Pancreas (tissue), 10 donors: ENCODE measurements around the gene MSH4. TPM values are rescaled to one million over a fixed set of nuclear protein-coding genes. Genes with fewer than 3 reads are reported as not detected.
"Not testable (repeated sequence)": the region's sequence is repeated elsewhere in the genome, so short reads cannot be mapped to it uniquely, and the experiment has no call there.

Source experiments
- ATAC-seq, 4 donors: fragments of 200-7000 bp; cut with Tn5 transposase; one replicate each; pipeline versions ENCODE4 v1.8.0 to v1.9.1; 2020; ENCODE audit warnings: mild to moderate bottlenecking in 4 of 4, moderate library complexity in 4 of 4
- DNase-seq, 6 donors: peaks; one replicate each; pipeline ENCODE4 v3.0.0-alpha.2; 2020
- FAIRE-seq: peaks from 2 replicates; lab custom pipeline; 2012; peaks lifted over from hg19 to GRCh38; lab: Jason Lieb, UNC
- H3K27ac ChIP-seq, 4 donors: fragments of 200-600 bp; sonication (generic); 1 replicate in 3 of 4; 2 replicates in 1 of 4; pipeline versions ENCODE4 v1.5.0 to v1.8.0; 2020
- H3K27me3 ChIP-seq, 4 donors: fragments of 200-600 bp; one replicate each; pipeline ENCODE4 v1.8.0; 2021
- H3K36me3 ChIP-seq, 3 donors: fragments of 200-600 bp; sonication (generic) in 1 of 3; one replicate each; pipeline versions ENCODE4 v1.5.0 to v1.8.0; 2020 to 2021
- H3K4me1 ChIP-seq, 3 donors: fragments of 200-600 bp; one replicate each; pipeline ENCODE4 v1.8.0; 2021
- H3K4me3 ChIP-seq, 4 donors: fragments of 200-600 bp; sonication (generic) in 2 of 4; one replicate each; pipeline versions ENCODE4 v1.5.0 to v1.8.0; 2020 to 2021
- H3K9me3 ChIP-seq, 4 donors: fragments of 200-600 bp; one replicate each; pipeline ENCODE4 v1.8.0; 2021
- WGBS, 2 donors: extraction: QIAGEN DNeasy Blood & Tissue Kit; methylation state at CpG; one replicate each; pipeline ENCODE4 v1.1.7; 2013; 5-methylcytosine and 5-hydroxymethylcytosine counted together
- intact Hi-C, 3 donors: fragments of 100-400 bp; cut with DNase I; formaldehyde crosslinking; loops; one replicate each; pipeline versions ENCODE4 v1.11.1 to v1.14.2; 2022
- polyA plus RNA-seq, 2 donors: library from polyadenylated mRNA; stranded (reverse); fragments of 200-250 nt; gene quantifications; one replicate each; pipeline ENCODE4 v1.2.3, GENCODE V29; 2013
- total RNA-seq, 6 donors: library from RNA; stranded (reverse); fragmentation: NEBNext Ultra II Directional in 4 of 6; extraction: Animal tissue kit (Norgen Biotek cat#: 25700) in 4 of 6; gene quantifications; one replicate each; pipeline versions ENCODE4 v1.2.1 to v1.2.4, GENCODE V29; 2021 to 2023
- TF ChIP-seq, protein P1 (sequence below), 4 donors: fragments of 200-600 bp; sonication (generic) in 3 of 4; IDR thresholded peaks; one replicate each; pipeline versions ENCODE4 v1.5.0 to v1.8.0; 2021; ENCODE audit warnings: antibody characterized with exemption in 4 of 4
- donor health status: healthy with polysubstance abuse.
- donor health status: DM: no; HTN: no; CAD: no; lungs with moderate emphysema.
- donor health status: DM: no; HTN: no; CAD: no.
- donor health status: control.
- donor health status: control.
- donor health status: Bipolar disorder and iron deficiency.
- donor health status: DM: yes; HTN: yes; CAD: no.
- donor health status: DM: no; HTN: no; CAD: no.
- donor health status: DM: no; HTN: no; CAD: no.
- donor health status: DM: yes; HTN: yes; CAD: no.

Gene MSH4
- total and polyA plus RNA-seq, 8 donors = 0.09 to 0.19 (median 0.13) TPM

DNA sequence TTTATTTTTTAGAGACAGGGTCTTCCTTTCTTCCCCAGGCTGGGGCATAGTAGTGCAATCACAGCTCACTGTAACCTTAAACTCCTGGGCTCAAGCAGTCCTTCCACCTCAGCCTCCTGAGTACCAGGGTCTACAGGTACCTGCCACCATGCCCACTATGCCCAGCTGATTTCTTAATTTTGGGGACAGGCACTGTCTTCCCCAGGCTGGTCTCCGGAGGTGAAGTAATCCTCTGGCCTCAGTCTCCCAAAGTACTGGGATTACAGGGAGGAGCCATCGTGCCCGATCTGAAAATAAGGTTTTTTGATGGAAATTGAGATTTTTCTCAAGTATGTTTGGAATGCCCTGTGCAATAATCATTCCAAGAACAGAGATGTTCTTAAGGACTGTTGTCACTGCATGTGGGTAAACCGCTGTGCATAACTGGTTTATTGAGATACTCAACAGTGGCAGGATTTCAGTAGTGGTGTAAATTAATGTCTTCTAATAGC, 934 bp upstream of the MSH4 start:
- WGBS, 2 donors = 97 to 98% methylated on average over 4 of the region's 4 CpGs
- no peak for DNase-seq
- FAIRE-seq = no peak
- Histone ChIP-seq H3K4me3 (no peak overlapping the region), H3K27ac (no peak overlapping the region), H3K9me3 (no peaks in the 10 kb centered on the region), H3K4me1 (peaks cover 2 to 5% (median 4%) of the 10 kb centered on the region in 3 donors), H3K27me3 (no peaks in the 10 kb centered on the region), H3K36me3 (peaks cover 0 to 49% (median 32%) of the 10 kb centered on the region in 3 donors)
- TF ChIP-seq, protein P1, sequence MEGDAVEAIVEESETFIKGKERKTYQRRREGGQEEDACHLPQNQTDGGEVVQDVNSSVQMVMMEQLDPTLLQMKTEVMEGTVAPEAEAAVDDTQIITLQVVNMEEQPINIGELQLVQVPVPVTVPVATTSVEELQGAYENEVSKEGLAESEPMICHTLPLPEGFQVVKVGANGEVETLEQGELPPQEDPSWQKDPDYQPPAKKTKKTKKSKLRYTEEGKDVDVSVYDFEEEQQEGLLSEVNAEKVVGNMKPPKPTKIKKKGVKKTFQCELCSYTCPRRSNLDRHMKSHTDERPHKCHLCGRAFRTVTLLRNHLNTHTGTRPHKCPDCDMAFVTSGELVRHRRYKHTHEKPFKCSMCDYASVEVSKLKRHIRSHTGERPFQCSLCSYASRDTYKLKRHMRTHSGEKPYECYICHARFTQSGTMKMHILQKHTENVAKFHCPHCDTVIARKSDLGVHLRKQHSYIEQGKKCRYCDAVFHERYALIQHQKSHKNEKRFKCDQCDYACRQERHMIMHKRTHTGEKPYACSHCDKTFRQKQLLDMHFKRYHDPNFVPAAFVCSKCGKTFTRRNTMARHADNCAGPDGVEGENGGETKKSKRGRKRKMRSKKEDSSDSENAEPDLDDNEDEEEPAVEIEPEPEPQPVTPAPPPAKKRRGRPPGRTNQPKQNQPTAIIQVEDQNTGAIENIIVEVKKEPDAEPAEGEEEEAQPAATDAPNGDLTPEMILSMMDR (IDR thresholded peaks at IDR 0.05) = no peak
- no peak for ATAC-seq
- intact Hi-C loops = loop anchor here in 1 of 3 donors (10.0 kb wide), 1 partner anchor 71 kb away; the partner anchor contains the start of gene ACADM

DNA sequence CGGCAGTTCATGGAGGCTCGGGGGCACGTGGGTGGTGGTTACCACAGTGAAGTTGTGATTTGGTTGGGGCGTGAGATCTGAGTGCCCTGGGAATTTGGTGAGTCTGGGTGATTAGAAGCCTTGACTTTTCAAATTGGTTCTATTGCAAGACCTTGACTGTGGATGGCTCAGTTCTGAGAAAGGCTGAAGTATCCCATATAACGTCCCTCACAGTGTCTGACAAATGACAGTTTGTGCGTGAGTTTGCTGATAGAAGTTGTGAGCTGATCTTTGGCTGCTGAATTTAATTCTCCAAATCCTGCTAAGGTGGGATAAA, 549 bp downstream of the MSH4 start:
- Histone ChIP-seq H3K27me3 (no peaks in the 10 kb centered on the region), H3K9me3 (no peaks in the 10 kb centered on the region), H3K4me3 (no peak overlapping the region), H3K36me3 (peaks cover 0 to 40% (median 25%) of the 10 kb centered on the region in 3 donors), H3K4me1 (no peaks in the 10 kb centered on the region), H3K27ac (no peak overlapping the region)
- intact Hi-C loops = loop anchor here in 1 of 3 donors (10.0 kb wide), 1 partner anchor 72 kb away; the partner anchor contains the start of gene ACADM
- DNase-seq (no peak), FAIRE-seq (no peak), ATAC-seq (no peak)
- TF ChIP-seq, protein P1 (IDR thresholded peaks at IDR 0.05) = no peak
- WGBS, 2 donors = 76 to 78% methylated on average over 6 of the region's 6 CpGs

GRCh38 chr1:75797606-75798216, 1.0 kb downstream of the MSH4 start:
- Histone ChIP-seq H3K27ac (no peak overlapping the region), H3K9me3 (no peaks in the 10 kb centered on the region), H3K4me1 (no peaks in the 10 kb centered on the region), H3K4me3 (no peak overlapping the region), H3K36me3 (peaks cover 0 to 36% (median 20%) of the 10 kb centered on the region in 3 donors), H3K27me3 (no peaks in the 10 kb centered on the region)
- no peak for FAIRE-seq
- TF ChIP-seq, protein P1 (IDR thresholded peaks at IDR 0.05) = no peak
- 82 to 93% methylated on average over 13 of the region's 13 CpGs for WGBS, 2 donors
- intact Hi-C loops = loop anchor here in 1 of 3 donors (10.0 kb wide), 1 partner anchor 73 kb away; the partner anchor contains the start of gene ACADM
- no peak for DNase-seq
- no peak for ATAC-seq

DNA sequence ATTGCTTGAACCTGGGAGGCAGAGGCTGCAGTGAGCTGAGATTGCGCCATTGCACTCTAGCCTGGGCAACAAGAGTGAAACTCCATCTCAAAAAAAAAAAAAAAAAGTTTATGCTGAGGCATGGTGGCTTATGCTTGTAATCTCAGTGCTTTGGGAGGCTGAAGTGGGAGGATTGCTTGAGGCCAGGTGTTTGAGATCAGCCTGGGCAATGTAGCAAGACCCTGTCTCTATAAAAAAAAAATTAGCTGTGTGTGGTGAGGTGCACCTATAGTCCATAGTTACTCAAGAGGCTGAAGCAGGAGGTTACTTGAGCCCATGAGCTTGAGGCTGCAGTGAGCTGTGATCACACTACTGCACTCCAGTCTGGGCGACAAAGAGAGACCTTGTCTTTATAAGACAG, 4.8 kb downstream of the MSH4 start:
- H3K4me1 ChIP-seq, H3K27me3 ChIP-seq, ATAC-seq, H3K4me3 ChIP-seq, H3K9me3 ChIP-seq, DNase-seq, intact Hi-C loops, H3K27ac ChIP-seq, FAIRE-seq, H3K36me3 ChIP-seq: not testable (repeated sequence)
- 91 to 92% methylated on average over 2 of the region's 2 CpGs for WGBS, 2 donors

- Histone ChIP-seq H3K36me3 (no peaks in the 10 kb centered on the region), H3K9me3 (no peaks in the 10 kb centered on the region), H3K27me3 (no peaks in the 10 kb centered on the region), H3K4me1 (no peaks in the 10 kb centered on the region), H3K4me3 (no peak overlapping the region), H3K27ac (no peak overlapping the region)
- ATAC-seq = no peak
- DNase-seq = no peak
- intact Hi-C loops = no loop called here
- WGBS, 2 donors = 66 to 69% methylated on average over 4 of the region's 4 CpGs
- no peak for FAIRE-seq
- TF ChIP-seq, protein P1 (IDR thresholded peaks at IDR 0.05) = no peak
Observed at GRCh38 chr1:75808921-75809320, 12.2 kb downstream of the MSH4 start.

DNA sequence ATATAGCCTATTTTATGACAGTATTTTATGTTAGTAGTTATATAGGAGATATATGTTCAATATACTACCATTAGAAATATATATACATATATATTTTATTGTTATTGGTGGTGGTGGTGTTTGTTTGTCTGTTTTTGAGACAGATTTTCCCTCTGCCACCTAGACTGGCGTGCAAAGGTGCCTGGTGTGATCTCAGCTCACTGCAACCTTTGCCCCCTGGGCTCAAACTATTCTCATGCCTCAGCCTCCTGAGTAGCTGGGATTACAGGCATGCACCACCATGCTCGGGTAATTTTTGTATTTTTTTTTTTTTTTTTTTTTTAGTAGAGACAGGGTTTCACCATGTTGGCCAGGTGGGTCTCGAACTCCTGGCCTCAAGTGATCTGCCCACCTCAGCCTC, 13.4 kb downstream of the MSH4 start:
- H3K27ac ChIP-seq, H3K9me3 ChIP-seq, ATAC-seq, H3K27me3 ChIP-seq, H3K36me3 ChIP-seq, FAIRE-seq, DNase-seq, H3K4me3 ChIP-seq, H3K4me1 ChIP-seq, intact Hi-C loops: not testable (repeated sequence)
- WGBS, 2 donors = 86 to 96% methylated on average over 3 of the region's 3 CpGs
